Stimulated activated CD4-positive, alpha-beta T cell treated with anti-CD3 and anti-CD28 coated beads, TNF-alpha, amount 100 ng/mL, for 24 hours (primary cell): ENCODE measurements around the gene COLEC12.
"Not testable (repeated sequence)": the region's sequence is repeated elsewhere in the genome, so short reads cannot be mapped to it uniquely, and the experiment has no call there.

Source experiments
- DNase-seq, 3 experiments: peaks; one replicate each; pipeline ENCODE4 v3.0.0-alpha.2; 2020; ENCODE audit warnings: low read depth in 3 of 3

The COLEC12 gene

GRCh38 chr18:326846-327245 lies 173.7 kb downstream of the COLEC12 start:
- no peak for DNase-seq

- DNase-seq: no peak
Observed at GRCh38 chr18:323253-323622, 177.3 kb downstream of the COLEC12 start.

DNA sequence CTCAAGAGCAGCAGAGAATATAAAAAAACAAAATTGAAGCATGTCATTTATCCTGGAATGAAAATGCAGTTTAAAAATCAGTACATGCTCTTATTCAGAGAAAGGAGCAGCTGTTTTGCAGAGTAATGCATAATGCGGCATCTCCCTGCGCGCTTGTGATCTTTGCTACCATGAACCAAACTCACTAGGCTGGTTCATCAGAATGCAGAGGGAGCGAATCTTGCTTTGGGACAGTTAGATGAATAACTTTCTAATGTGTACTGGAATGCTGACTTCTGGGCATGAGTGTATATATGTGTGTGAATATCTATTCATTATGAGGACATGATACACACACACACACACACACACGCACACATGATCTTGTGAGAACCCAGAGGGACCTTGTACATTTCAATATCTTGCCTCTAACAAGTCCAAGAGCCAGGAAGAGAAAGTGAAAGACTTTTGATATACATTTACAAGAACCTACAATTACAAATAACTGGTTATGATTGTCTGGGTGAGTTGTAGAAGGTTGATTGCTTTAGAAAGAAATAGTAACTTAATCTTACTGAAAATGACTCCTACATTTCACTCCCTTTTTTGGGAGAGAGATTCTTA lies 178.5 kb downstream of the COLEC12 start:
- no peak for DNase-seq

GRCh38 chr18:320155-320554 lies 180.3 kb downstream of the COLEC12 start:
- DNase-seq: no peak

DNA sequence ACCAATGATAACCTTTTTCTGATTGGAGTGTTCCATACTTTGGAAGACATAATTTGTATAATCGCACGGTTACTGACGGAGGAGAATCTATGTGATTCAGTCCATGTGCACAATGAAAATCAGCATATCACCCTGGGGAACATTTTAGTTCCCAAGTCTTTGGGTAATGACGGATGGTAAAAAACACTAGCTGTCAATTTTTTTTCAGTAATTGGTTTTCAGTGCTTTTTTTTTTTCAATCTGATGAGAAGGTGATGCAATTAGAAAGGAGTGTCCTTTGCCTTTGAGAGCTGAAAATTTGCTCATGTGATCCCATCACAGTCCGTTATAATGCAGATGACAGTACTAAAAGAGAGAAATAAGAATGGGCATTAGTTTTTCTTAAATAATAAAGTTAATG lies 180.8 kb downstream of the COLEC12 start:
- no peak for DNase-seq

DNA sequence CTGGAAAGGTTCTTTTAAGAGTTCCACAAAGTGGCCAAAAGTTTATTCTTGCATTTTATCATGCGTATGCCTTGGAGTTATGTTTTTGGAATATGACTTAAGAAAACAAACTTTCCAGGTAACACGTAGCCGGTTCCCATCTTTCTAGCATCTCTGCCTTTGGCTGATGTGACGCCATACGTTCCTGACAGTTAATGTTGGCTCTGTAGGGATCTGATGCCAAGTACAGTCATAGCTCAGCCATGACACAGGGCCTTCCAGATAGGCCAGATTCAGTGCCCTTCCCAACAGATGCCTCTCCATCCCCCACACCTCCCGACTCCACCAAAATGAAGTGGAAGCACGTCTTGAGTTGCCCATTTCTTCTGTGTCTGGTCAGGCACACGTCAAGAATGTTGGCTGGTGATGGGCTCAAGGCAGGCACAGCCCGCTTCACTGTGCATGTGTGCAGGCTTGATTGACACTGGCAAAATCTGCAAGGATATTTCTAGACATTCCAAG lies 181.7 kb downstream of the COLEC12 start:
- no peak for DNase-seq

GRCh38 chr18:317618-318017 lies 182.9 kb downstream of the COLEC12 start:
- DNase-seq: no peak

DNA sequence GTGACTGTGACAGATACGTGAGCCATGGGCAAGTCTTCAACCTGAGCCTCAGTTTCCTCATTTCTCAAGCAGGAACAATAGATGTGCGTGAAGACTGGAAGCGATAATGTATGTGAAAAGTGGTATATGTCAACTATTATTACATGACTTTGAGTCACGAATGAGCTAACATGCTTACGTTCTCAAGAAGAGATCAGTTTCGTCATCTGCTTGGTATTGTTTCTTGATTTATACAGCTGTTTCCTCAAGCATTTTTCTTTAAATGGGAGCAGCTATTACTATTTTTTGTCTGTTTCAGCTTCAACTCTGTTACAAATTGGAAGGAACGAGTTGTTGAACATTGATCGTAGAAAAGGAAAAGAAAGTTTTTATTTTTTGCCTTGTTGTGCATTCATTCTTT lies 184.1 kb downstream of the COLEC12 start:
- no peak for DNase-seq

DNA sequence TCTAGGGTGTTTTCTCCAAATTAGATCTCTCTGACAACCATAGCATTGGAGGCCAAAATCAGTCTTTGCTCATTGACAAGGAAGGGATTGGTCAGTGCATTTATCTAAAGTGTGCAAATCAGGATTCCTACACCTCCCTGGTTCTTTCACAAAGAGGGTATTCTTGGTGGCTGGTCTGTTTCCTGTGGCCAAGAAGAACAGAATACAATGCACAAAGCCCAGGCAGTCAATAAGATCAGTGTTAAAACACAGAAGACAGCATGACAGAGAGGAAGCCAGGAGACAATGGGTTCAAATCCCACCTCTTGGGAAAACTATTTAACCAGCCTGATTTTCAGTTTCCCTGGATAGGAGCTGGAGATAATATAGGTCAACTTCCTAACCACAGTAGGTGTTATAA lies 186.6 kb downstream of the COLEC12 start:
- no peak for DNase-seq

DNA sequence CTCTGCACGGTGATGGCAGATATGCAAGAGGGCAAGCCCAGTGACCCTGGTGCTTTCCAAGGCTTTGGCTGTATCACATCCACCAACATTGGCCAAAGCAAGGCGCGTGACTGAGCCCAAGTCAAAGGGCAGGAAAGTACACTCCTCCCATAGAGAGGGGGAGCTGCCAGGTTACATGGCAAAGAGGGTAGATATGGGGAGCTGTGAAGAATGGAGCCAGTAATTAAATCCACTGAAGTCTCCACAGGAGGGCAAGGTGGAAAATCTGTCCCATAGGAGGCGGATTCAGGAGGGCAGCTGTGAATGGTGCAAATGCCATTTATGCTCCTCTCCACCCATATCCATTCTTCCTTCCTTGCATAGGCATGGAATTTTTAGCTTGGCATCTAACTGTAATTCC lies 188.1 kb downstream of the COLEC12 start:
- DNase-seq: no peak

DNA sequence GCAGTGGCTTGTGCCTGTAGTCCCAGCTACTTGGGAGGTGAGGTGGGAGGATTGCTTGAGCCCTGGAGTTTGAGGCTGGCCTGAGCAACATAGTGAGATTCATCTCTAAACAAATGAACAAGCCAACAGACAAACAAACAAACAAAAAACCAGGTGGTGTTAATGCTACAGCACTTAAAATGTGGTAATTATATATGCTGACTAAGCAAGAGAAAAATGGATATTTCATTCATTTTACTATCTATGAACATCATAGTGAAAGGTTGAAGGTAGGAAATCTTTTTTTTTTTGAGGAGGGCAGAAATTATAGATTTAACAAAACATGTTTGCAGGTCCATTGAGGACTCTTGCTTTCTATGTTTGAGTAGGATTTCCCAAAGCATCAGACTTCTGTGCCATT lies 190.5 kb downstream of the COLEC12 start:
- DNase-seq: no peak

GRCh38 chr18:308086-308485 lies 192.4 kb downstream of the COLEC12 start:
- DNase-seq: not testable (repeated sequence)

DNA sequence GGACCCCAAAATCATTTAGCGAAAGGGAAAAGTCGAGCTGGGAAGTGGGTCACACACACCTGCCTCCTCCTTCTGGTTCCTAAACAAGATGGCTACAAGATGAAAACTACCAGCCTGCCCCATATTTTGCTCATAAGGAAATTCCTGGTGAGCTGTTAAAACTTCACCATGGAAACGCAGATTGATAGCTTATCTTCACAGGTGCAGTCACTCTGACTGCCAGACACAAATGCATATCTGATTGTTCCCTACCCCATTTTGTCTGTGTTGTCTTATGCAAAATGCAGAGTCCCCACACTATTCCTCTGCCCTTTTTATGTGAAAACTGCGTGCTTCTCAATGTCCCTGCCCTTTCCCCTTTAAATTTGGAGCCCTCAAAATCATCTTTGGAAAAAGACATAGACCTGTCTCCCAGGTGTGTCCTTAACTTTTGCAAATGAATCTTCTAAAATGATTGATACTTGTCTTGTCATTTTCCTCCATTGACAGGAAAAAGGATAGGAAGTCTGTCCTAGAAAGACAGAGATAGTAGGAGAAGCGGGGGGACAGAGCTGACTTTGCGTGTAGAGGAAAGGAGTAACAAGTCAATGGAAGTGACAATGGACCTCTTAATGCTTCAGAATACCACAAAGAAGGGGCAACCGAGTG lies 193.8 kb downstream of the COLEC12 start:
- DNase-seq: no peak

DNA sequence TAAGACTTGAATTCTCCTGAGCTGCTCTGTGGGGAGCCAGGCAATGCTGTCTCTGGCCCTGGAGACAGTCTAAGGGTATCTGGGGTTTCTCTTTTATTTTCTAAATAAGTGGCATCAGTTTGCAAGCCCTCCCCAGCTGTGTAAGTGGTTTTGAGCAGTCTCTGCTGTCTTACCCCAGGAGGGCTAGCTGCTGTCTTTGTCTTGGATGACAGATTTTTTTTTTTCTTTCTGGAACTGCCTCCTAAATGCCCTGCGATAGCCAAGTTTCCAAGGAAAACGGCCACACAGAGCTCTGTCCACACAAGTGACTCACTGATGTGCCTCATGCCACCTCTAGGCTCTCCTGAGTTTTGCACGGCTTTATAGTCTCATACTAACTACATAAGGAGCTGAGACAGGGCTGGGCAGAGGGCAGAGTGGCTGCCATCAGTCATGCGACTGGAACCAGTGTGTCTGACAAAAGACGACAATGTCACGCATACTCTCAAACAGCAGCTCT lies 195.4 kb downstream of the COLEC12 start:
- DNase-seq: no peak

- no peak for DNase-seq
Observed at GRCh38 chr18:303607-304006, 196.9 kb downstream of the COLEC12 start.

DNA sequence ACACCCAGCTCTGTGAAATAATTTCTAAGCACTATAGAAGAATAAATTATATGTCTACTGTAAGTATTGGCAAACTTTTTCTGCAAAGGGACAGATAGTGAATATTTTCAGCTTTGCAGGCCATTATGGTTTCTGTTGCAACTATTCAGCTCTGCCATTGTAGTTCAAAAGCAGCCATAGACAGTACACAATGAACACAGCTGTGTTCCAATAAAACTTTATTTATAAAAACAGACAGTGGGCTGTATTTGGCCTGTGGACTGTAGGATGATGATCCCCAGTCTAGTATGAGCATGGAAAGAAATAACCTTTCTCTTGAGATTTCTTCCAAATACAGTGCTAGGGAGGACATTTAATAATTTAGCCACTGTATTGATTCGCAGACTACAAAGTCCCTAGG lies 197.5 kb downstream of the COLEC12 start:
- no peak for DNase-seq

GRCh38 chr18:302097-302496 lies 198.4 kb downstream of the COLEC12 start:
- DNase-seq: no peak

DNA sequence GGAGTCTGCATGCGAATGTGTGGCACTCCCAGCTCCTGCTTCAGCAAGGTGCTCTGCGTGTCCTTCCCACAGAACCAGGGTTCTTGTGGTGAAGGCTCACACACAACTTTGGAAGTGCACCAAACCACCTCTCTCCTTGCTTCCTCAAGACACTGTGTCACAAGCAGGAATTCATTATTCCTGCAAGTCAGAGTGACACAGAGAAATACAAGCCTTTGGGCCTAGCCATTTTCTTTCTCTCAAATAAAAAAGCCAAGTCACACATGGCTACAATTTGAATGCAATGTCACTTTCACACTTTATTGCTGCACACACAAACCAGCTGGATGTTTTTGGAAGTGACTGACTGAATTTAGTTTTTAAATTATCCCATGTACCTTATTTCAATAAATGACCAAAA lies 202.6 kb downstream of the COLEC12 start:
- no peak for DNase-seq

GRCh38 chr18:295756-296490 lies 204.6 kb downstream of the COLEC12 start:
- DNase-seq: no peak

- no peak for DNase-seq
Observed at GRCh38 chr18:294566-294965, 205.9 kb downstream of the COLEC12 start.

DNA sequence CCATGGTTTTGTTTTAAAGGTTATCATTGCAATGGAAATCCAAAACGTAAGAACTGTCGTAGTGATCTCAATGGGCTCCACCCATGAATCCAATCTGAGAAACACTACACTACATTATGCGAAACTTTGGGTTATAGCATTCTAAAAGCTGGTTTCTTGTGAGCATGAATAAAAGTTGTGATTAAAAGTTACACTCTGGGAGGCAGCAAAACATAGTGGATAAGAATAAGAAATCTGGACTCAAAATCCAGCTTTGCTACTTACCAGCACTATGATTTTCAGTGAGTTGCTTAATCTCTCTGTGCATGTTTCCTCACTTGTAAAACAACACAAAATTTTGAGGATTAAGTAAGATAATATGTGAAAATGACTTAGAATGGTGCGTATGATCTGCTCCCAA lies 207.0 kb downstream of the COLEC12 start:
- no peak for DNase-seq

GRCh38 chr18:292271-292670 lies 208.2 kb downstream of the COLEC12 start:
- DNase-seq: no peak

GRCh38 chr18:289970-290369 lies 210.5 kb downstream of the COLEC12 start:
- not testable (repeated sequence) for DNase-seq
